ENCODE results near the gene ENTREP3. TPM values are rescaled to one million over a fixed set of nuclear protein-coding genes. Genes with fewer than 3 reads are reported as not detected.
"Not testable (repeated sequence)": the region's sequence is repeated elsewhere in the genome, so short reads cannot be mapped to it uniquely, and the experiment has no call there.

The ENTREP3 gene
- polyA plus RNA-seq, 1 donor (not counting 4 experiments of a cell fraction or from before 2014, with no cell fraction given), result 8.8 TPM

DNA sequence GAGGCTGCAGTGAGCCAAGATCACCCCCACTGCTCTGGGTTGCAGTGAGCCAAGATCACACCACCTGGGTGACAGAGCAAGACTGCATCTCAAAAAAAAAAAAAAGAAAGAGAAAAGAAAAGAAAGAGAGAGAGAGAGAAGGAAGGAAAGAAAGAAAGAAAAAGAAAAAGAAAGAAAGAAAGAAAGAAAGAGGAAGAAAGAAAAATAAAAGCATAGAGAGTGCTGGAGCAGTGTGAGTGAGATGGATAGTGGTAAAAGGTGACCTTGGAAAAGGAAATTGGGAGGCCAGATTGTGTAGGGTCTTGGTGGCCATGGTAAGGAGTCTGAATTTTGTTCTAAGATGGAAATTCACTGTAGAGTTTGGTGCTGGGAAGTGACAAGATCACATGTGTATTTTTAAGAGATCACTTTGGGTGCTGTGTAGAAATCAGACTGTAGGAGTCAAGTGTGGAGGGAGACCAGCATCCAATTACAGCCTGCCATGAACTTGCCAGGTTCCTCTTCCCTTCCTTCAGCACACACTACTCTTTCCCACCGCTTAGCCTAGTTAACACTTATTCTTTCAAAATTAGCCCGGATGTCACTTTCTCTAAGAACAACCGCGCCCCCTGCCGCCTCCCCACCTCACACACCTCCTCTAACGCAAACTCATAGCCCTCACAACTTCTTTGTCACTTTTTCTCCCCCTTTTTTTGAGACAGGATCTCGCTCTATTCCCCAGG is 28.9 kb downstream of the ENTREP3 start:
- Histone ChIP-seq H3K4me1 (ENCODE audit: control insufficient read depth, extremely low read depth, insufficient read depth, low read length) (peaks cover 37% of the 10 kb centered on the region), H3K27me3 (ENCODE audit: control insufficient read depth, extremely low read depth, insufficient read depth, low read length) (no peaks in the 10 kb centered on the region), H2AFZ (ENCODE audit: control insufficient read depth, low read length) (peak overlapping the region; percentile 71), H3K9me1 (ENCODE audit: control insufficient read depth, extremely low read depth, insufficient read depth, low read length) (peaks cover 3% of the 10 kb centered on the region), H3K4me2 (ENCODE audit: control insufficient read depth, extremely low read depth, insufficient read depth, low read depth, low read length) (peak overlapping the region; percentile 87), H4K20me1 (ENCODE audit: control insufficient read depth, extremely low read depth, insufficient read depth, low read length) (no peaks in the 10 kb centered on the region), H3K79me2 (ENCODE audit: control insufficient read depth, insufficient read depth, low read length) (peaks cover 13% of the 10 kb centered on the region), H3K9ac (ENCODE audit: control insufficient read depth, extremely low read depth, insufficient read depth, low read length) (peak overlapping the region; percentile 90), H3K27ac (ENCODE audit: control insufficient read depth, insufficient read depth, low read length) (peak overlapping the region; percentile 87), H3K36me3 (ENCODE audit: control insufficient read depth in 2 of 2, extremely low read depth in 1 of 2, insufficient read depth in 2 of 2, low read length in 2 of 2) (no peaks in the 10 kb centered on the region), H3K9me3 (ENCODE audit: control insufficient read depth, low read depth, low read length) (no peaks in the 10 kb centered on the region), H3K4me3 (ENCODE audit: control insufficient read depth in 2 of 3, extremely low read depth in 1 of 3, insufficient read depth in 2 of 3, low read depth in 1 of 3, low read length in 3 of 3) (peak overlapping the region; percentile 55 to 94 (median 94))
- dilution Hi-C loops (cut with MboI; ENCODE audit: extremely low pct_ligation_motif_present, low sequenced_read_pairs), result no loop called here
- FAIRE-seq (no peak), DNase-seq (ENCODE audit: low read depth, low spot score) (no peak)
- TF ChIP-seq, protein P1, sequence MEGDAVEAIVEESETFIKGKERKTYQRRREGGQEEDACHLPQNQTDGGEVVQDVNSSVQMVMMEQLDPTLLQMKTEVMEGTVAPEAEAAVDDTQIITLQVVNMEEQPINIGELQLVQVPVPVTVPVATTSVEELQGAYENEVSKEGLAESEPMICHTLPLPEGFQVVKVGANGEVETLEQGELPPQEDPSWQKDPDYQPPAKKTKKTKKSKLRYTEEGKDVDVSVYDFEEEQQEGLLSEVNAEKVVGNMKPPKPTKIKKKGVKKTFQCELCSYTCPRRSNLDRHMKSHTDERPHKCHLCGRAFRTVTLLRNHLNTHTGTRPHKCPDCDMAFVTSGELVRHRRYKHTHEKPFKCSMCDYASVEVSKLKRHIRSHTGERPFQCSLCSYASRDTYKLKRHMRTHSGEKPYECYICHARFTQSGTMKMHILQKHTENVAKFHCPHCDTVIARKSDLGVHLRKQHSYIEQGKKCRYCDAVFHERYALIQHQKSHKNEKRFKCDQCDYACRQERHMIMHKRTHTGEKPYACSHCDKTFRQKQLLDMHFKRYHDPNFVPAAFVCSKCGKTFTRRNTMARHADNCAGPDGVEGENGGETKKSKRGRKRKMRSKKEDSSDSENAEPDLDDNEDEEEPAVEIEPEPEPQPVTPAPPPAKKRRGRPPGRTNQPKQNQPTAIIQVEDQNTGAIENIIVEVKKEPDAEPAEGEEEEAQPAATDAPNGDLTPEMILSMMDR (optimal IDR thresholded peaks at IDR 0.05 in 1 of 3, IDR thresholded peaks at IDR 0.05 in 1 of 3, conservative IDR thresholded peaks at IDR 0.05 in 1 of 3; ENCODE audit: extremely low read depth in 1 of 3, insufficient read depth in 2 of 3, low read length in 3 of 3), result peak; percentile 50 to 74 (median 54)
- TF ChIP-seq EZH2 (IDR thresholded peaks at IDR 0.05; ENCODE audit: low read length), result no peak

DNA sequence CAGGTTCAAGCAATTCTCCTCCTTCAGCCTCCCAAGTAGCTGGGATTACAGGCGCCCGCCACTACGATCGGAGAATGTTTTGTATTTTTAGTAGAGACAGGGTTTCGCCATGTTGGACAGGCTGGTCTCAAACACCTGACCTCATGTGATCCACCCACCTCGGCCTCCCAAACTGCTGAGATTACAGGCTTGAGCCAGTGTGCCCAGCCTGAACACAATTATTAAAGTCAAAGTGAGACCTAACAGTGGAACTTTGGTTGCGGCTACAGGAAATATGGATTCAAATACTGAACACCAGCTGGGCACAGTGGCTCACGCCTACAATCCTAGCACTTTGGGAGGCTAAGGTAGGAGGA is 29.9 kb downstream of the ENTREP3 start:
- H3K27ac ChIP-seq (ENCODE audit: control insufficient read depth, insufficient read depth, low read length), result peak overlapping the region; percentile 28
- peak overlapping the region; percentile 19 for H3K4me2 ChIP-seq (ENCODE audit: control insufficient read depth, extremely low read depth, insufficient read depth, low read depth, low read length)
- H3K4me3 ChIP-seq (ENCODE audit: control insufficient read depth in 2 of 3, extremely low read depth in 1 of 3, insufficient read depth in 2 of 3, low read depth in 1 of 3, low read length in 3 of 3); H3K9me1 ChIP-seq (ENCODE audit: control insufficient read depth, extremely low read depth, insufficient read depth, low read length); DNase-seq (ENCODE audit: low read depth, low spot score); H3K9ac ChIP-seq (ENCODE audit: control insufficient read depth, extremely low read depth, insufficient read depth, low read length); dilution Hi-C loops (cut with MboI; ENCODE audit: extremely low pct_ligation_motif_present, low sequenced_read_pairs); H4K20me1 ChIP-seq (ENCODE audit: control insufficient read depth, extremely low read depth, insufficient read depth, low read length); H3K36me3 ChIP-seq (ENCODE audit: control insufficient read depth in 2 of 2, extremely low read depth in 1 of 2, insufficient read depth in 2 of 2, low read length in 2 of 2); H2AFZ ChIP-seq (ENCODE audit: control insufficient read depth, low read length); FAIRE-seq; H3K27me3 ChIP-seq (ENCODE audit: control insufficient read depth, extremely low read depth, insufficient read depth, low read length); H3K9me3 ChIP-seq (ENCODE audit: control insufficient read depth, low read depth, low read length): not testable (repeated sequence)
- H3K4me1 ChIP-seq (ENCODE audit: control insufficient read depth, extremely low read depth, insufficient read depth, low read length), result peaks cover 37% of the 10 kb centered on the region
- H3K79me2 ChIP-seq (ENCODE audit: control insufficient read depth, insufficient read depth, low read length), result peaks cover 13% of the 10 kb centered on the region

DNA sequence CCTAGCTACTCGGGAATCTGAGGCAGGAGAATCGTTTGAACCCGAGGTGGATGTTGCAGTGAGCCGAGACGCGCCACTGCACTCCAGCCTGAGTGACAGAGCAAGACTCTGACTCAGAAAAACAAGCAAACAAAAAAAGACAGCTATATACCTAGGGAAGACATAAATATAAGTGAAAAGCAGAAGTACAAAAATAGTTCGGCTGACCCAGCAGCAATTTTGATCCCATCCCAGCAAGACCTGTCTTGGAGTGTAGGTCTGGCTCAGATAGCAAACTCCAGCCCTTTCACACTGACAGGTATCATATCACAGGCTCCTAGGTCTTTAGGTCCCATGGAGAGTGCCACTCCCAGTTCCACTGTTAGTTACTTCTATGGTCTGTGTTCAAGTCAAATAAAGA is 32.2 kb downstream of the ENTREP3 start:
- H4K20me1 ChIP-seq (ENCODE audit: control insufficient read depth, extremely low read depth, insufficient read depth, low read length), result no peaks in the 10 kb centered on the region
- H3K9me3 ChIP-seq (ENCODE audit: control insufficient read depth, low read depth, low read length), result no peaks in the 10 kb centered on the region
- no peak overlapping the region for H3K4me3 ChIP-seq (ENCODE audit: control insufficient read depth in 2 of 3, extremely low read depth in 1 of 3, insufficient read depth in 2 of 3, low read depth in 1 of 3, low read length in 3 of 3)
- H3K79me2 ChIP-seq (ENCODE audit: control insufficient read depth, insufficient read depth, low read length), result peaks cover 13% of the 10 kb centered on the region
- no peak for DNase-seq (ENCODE audit: low read depth, low spot score)
- TF ChIP-seq EZH2 (IDR thresholded peaks at IDR 0.05; ENCODE audit: low read length), result no peak
- TF ChIP-seq, protein P1 (optimal IDR thresholded peaks at IDR 0.05 in 1 of 3, IDR thresholded peaks at IDR 0.05 in 1 of 3, conservative IDR thresholded peaks at IDR 0.05 in 1 of 3; ENCODE audit: extremely low read depth in 1 of 3, insufficient read depth in 2 of 3, low read length in 3 of 3), result no peak
- no peak for FAIRE-seq
- no peaks in the 10 kb centered on the region for H3K9me1 ChIP-seq (ENCODE audit: control insufficient read depth, extremely low read depth, insufficient read depth, low read length)
- dilution Hi-C loops (cut with MboI; ENCODE audit: extremely low pct_ligation_motif_present, low sequenced_read_pairs), result no loop called here
- H2AFZ ChIP-seq (ENCODE audit: control insufficient read depth, low read length), result no peak overlapping the region
- no peak overlapping the region for H3K9ac ChIP-seq (ENCODE audit: control insufficient read depth, extremely low read depth, insufficient read depth, low read length)
- H3K27me3 ChIP-seq (ENCODE audit: control insufficient read depth, extremely low read depth, insufficient read depth, low read length), result no peaks in the 10 kb centered on the region
- no peak overlapping the region for H3K4me2 ChIP-seq (ENCODE audit: control insufficient read depth, extremely low read depth, insufficient read depth, low read depth, low read length)
- H3K36me3 ChIP-seq (ENCODE audit: control insufficient read depth in 2 of 2, extremely low read depth in 1 of 2, insufficient read depth in 2 of 2, low read length in 2 of 2), result no peaks in the 10 kb centered on the region
- H3K4me1 ChIP-seq (ENCODE audit: control insufficient read depth, extremely low read depth, insufficient read depth, low read length), result peaks cover 42% of the 10 kb centered on the region
- H3K27ac ChIP-seq (ENCODE audit: control insufficient read depth, insufficient read depth, low read length), result no peak overlapping the region
